ENCODE results near the gene CTNNA3. TPM values are rescaled to one million over a fixed set of nuclear protein-coding genes. Genes with fewer than 3 reads are reported as not detected.

The CTNNA3 gene
- total and polyA plus RNA-seq, 10 donors, result 0.03 to 2.4 (median 0.76) TPM; not detected in 1

DNA sequence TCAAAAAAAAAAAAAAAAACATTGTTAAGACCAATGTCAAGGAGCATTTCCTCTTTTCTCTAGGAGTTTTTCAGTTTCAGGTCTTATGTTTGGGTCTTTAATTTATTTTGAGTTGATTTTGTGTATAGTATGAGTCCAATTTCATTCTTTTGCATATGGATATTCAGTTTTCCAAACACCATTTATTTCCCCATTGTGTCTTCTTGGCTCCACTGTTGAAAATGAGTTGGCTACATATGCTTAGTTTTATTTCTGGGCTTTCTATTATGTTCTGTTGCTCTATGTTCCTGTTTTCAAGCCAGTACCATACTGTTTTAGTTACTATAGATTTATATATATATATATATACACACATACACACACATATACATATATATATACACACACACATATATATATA, 1506.7 kb downstream of the CTNNA3 start:
- Histone ChIP-seq H3K9me3 (no peaks in the 10 kb centered on the region), H3K36me3 (no peaks in the 10 kb centered on the region), H3K27ac (no peak overlapping the region), H3K4me1 (no peaks in the 10 kb centered on the region), H3K4me3 (no peak overlapping the region), H3K27me3 (replicated peaks in 1 of 7) (no peaks in the 10 kb centered on the region)
- intact Hi-C loops (cut with DNase I; ENCODE audit: low total_unique reads), result no loop called here
- TF ChIP-seq POLR2A (IDR thresholded peaks at IDR 0.05), result no peak
- TF ChIP-seq, protein P1, sequence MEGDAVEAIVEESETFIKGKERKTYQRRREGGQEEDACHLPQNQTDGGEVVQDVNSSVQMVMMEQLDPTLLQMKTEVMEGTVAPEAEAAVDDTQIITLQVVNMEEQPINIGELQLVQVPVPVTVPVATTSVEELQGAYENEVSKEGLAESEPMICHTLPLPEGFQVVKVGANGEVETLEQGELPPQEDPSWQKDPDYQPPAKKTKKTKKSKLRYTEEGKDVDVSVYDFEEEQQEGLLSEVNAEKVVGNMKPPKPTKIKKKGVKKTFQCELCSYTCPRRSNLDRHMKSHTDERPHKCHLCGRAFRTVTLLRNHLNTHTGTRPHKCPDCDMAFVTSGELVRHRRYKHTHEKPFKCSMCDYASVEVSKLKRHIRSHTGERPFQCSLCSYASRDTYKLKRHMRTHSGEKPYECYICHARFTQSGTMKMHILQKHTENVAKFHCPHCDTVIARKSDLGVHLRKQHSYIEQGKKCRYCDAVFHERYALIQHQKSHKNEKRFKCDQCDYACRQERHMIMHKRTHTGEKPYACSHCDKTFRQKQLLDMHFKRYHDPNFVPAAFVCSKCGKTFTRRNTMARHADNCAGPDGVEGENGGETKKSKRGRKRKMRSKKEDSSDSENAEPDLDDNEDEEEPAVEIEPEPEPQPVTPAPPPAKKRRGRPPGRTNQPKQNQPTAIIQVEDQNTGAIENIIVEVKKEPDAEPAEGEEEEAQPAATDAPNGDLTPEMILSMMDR (IDR thresholded peaks at IDR 0.05 in 8 of 11, conservative IDR thresholded peaks at IDR 0.05 in 3 of 11), result no peak
- TF ChIP-seq POLR2AphosphoS5 (IDR thresholded peaks at IDR 0.05), result no peak
- DNase-seq, result no peak

DNA sequence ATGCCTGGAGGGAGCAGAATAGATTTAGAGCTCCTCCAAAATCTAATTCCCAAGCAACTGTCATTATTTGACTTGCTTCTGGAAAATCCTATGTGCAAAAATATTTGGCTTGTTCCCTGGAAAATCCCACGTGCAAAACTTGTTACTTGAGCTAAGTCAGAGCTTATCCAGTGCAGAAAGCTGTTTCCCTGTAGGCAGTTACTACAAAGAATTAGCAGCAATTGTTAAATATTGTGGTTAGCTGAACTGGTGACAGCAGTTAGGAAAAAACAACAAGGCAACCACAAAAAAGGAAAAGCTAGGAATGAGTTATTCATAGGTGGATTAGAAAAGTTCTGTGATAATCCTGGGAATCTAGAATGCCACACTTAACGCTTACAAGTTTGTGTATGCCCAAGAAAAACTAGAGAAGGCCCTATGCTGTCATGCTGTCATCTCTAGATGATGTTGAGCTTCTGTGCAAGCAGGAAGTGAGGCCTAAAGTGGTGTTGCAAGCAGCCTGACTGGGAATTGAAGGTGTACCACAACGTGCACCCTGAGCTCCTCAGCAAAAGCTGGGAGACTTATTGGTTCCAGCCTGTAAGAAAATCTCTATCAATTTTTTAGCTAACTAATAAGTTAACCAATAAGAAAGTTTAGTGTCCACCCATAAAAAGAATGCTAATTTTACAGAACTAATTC, 1508.8 kb downstream of the CTNNA3 start:
- Histone ChIP-seq H3K36me3 (no peaks in the 10 kb centered on the region), H3K9me3 (no peaks in the 10 kb centered on the region), H3K4me3 (no peak overlapping the region), H3K27me3 (replicated peaks in 1 of 7) (no peaks in the 10 kb centered on the region), H3K4me1 (no peaks in the 10 kb centered on the region), H3K27ac (no peak overlapping the region)
- WGBS, 5 donors, result 30 to 42% (median 33%) methylated on average over 3 of the region's 3 CpGs
- intact Hi-C loops (cut with DNase I; ENCODE audit: low total_unique reads), result no loop called here
- TF ChIP-seq, protein P1 (IDR thresholded peaks at IDR 0.05 in 8 of 11, conservative IDR thresholded peaks at IDR 0.05 in 3 of 11), result no peak
- TF ChIP-seq POLR2AphosphoS5 (IDR thresholded peaks at IDR 0.05), result no peak
- TF ChIP-seq POLR2A (IDR thresholded peaks at IDR 0.05), result no peak
- no peak for DNase-seq

GRCh38 chr10:66183028-66183427, 1513.0 kb downstream of the CTNNA3 start:
- Histone ChIP-seq H3K4me1 (peaks cover 0 to 7% (median 2%) of the 10 kb centered on the region in 6 donors), H3K4me3 (no peak overlapping the region), H3K27me3 (replicated peaks in 1 of 7) (no peaks in the 10 kb centered on the region), H3K9me3 (no peaks in the 10 kb centered on the region), H3K27ac (no peak overlapping the region), H3K36me3 (no peaks in the 10 kb centered on the region)
- TF ChIP-seq POLR2A (IDR thresholded peaks at IDR 0.05) (no peak), POLR2AphosphoS5 (IDR thresholded peaks at IDR 0.05) (no peak)
- TF ChIP-seq, protein P1 (IDR thresholded peaks at IDR 0.05 in 8 of 11, conservative IDR thresholded peaks at IDR 0.05 in 3 of 11), result no peak
- DNase-seq, result no peak
- 73 to 95% (median 80%) methylated on average over 2 of the region's 2 CpGs for WGBS, 5 donors
- intact Hi-C loops (cut with DNase I; ENCODE audit: low total_unique reads), result no loop called here

GRCh38 chr10:66180581-66181318, 1515.2 kb downstream of the CTNNA3 start:
- H3K36me3 ChIP-seq, result no peaks in the 10 kb centered on the region
- no peaks in the 10 kb centered on the region for H3K9me3 ChIP-seq
- TF ChIP-seq, protein P1 (IDR thresholded peaks at IDR 0.05 in 8 of 11, conservative IDR thresholded peaks at IDR 0.05 in 3 of 11), result peak in 9 of 11 experiments; percentile 32 to 63 (median 59)
- TF ChIP-seq POLR2A (IDR thresholded peaks at IDR 0.05) (no peak), POLR2AphosphoS5 (IDR thresholded peaks at IDR 0.05) (no peak)
- H3K4me1 ChIP-seq, result peaks cover 0 to 7% (median 2%) of the 10 kb centered on the region in 6 donors
- no peak for DNase-seq
- intact Hi-C loops (cut with DNase I; ENCODE audit: low total_unique reads), result no loop called here
- H3K4me3 ChIP-seq, result no peak overlapping the region
- no peaks in the 10 kb centered on the region for H3K27me3 ChIP-seq (replicated peaks in 1 of 7)
- no peak overlapping the region for H3K27ac ChIP-seq
- 53 to 58% (median 55%) methylated on average over 5 of the region's 5 CpGs for WGBS, 5 donors

Measured in spleen (tissue), 11 donors.